Thyroid gland (tissue), 4 donors: ENCODE data around the gene CPNE4. TPM values are rescaled to one million over a fixed set of nuclear protein-coding genes. Genes with fewer than 3 reads are reported as not detected.

Experiments
- DNase-seq, 2 donors: peaks; one replicate each; pipeline ENCODE4 v3.0.0-alpha.2; 2019
- H3K27ac ChIP-seq, 3 donors: fragments of 200-600 bp; sonication (generic); 1 replicate in 2 of 3; 2 replicates in 1 of 3; pipeline ENCODE4 v1.5.1; 2016 to 2019; ENCODE audit warnings: mild to moderate bottlenecking in 1 of 3, moderate library complexity in 1 of 3
- H3K27me3 ChIP-seq: fragments of 200-600 bp; sonication (generic); one replicate; pipeline ENCODE4 v1.5.1; 2019
- H3K36me3 ChIP-seq, 2 donors: fragments of 200-600 bp; sonication (generic); one replicate each; pipeline ENCODE4 v1.5.1; 2016 to 2019
- H3K4me1 ChIP-seq, 2 donors: fragments of 200-600 bp; sonication (generic); one replicate each; pipeline ENCODE4 v1.5.1; 2017 to 2019
- H3K4me3 ChIP-seq, 3 donors: fragments of 200-600 bp; sonication (generic); replicated peaks in 1 of 3; 1 replicate in 2 of 3; 2 replicates in 1 of 3; pipeline ENCODE4 v1.5.1; 2016; ENCODE audit warnings: mild to moderate bottlenecking in 1 of 3
- H3K9me3 ChIP-seq: fragments of 200-600 bp; sonication (generic); one replicate; pipeline ENCODE4 v1.5.1; 2017
- CTCF ChIP-seq, 6 experiments: fragments of 200-600 bp in 3 of 6; fragments of 450-650 bp in 3 of 6; sonication (generic) in 3 of 6; IDR thresholded peaks; one replicate each; pipeline ENCODE4 v1.5.1; 2016 to 2019; ENCODE audit warnings: antibody characterized with exemption in 6 of 6, mild to moderate bottlenecking in 2 of 6, inconsistent platforms in 1 of 6, moderate library complexity in 1 of 6
- POLR2A ChIP-seq, 2 donors: fragments of 450-650 bp; IDR thresholded peaks; one replicate each; pipeline ENCODE4 v1.6.1; 2017; ENCODE audit warnings: antibody characterized with exemption in 2 of 2, mild to moderate bottlenecking in 2 of 2, moderate library complexity in 1 of 2
- WGBS, 2 donors: methylation state at CpG; one replicate each; pipeline ENCODE4 v1.1.5; 2017; 5-methylcytosine and 5-hydroxymethylcytosine counted together
- intact Hi-C: fragments of 100-400 bp; cut with DNase I; formaldehyde crosslinking; loops from one replicate; pipeline ENCODE4 v1.15.1; 2023
- total RNA-seq, 4 donors: library from RNA; depleted of rRNA; stranded (reverse); fragments of >200 nt; gene quantifications; one replicate each; pipeline ENCODE4 v1.2.3, GENCODE V29; 2016

The CPNE4 gene
- total RNA-seq, 4 donors from 2014 or later, result not detected

DNA sequence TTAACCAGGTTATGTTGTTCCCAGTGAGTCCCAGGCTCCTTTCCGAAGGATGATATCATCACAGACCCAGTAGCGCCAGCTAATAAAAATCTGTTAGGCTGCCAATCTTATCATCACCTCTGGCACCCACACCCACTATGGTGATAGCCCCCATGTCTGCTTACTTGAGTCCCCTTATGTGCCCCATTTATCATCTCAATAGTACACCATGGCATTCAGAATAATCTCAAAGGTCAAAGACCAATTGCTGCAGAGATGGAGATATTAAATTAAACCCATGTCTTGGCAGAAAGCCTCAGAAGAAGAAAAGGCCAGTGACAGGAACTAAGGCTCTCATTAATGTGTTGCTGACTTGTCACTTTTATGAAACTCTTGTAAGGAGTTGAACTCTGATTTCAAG is 32.8 kb downstream of the CPNE4 start:
- no peak overlapping the region for H3K4me3 ChIP-seq
- H3K9me3 ChIP-seq, result no peaks in the 10 kb centered on the region
- H3K36me3 ChIP-seq, result no peaks in the 10 kb centered on the region
- WGBS, 2 donors, result 86 to 89% methylated on average over 2 of the region's 2 CpGs
- H3K27me3 ChIP-seq, result no peaks in the 10 kb centered on the region
- no peak for TF ChIP-seq POLR2A (IDR thresholded peaks at IDR 0.05)
- no peak for TF ChIP-seq CTCF (IDR thresholded peaks at IDR 0.05)
- no peak for DNase-seq
- no peak overlapping the region for H3K27ac ChIP-seq
- no peaks in the 10 kb centered on the region for H3K4me1 ChIP-seq
- intact Hi-C loops, result no loop called here

DNA sequence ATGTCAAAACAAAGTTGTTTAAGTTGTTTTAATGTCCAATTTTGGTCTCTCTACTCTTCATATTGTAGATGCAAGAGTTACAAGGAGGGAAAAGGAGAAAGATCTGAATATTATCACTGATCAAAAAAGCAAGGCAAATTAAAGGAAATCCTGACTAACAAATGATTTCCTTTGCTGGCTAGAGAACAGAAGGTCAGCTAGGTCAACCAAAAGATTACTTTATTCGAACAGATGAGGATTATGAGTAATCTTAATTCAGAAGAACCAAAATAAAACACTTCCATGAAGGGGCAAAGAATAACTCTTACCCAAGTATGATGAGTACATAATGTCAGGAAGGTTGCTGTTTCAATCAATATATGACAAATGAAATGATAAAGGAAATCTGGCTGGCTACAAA is 33.8 kb downstream of the CPNE4 start:
- WGBS, 2 donors, result 52 to 76% methylated on average over 1 of the region's 1 CpG

GRCh38 chr3:131998027-131998426 is 36.8 kb downstream of the CPNE4 start:
- H3K9me3 ChIP-seq, result no peaks in the 10 kb centered on the region
- no peak for DNase-seq
- 50 to 59% methylated on average over 1 of the region's 1 CpG for WGBS, 2 donors
- H3K4me3 ChIP-seq, result no peak overlapping the region
- intact Hi-C loops, result no loop called here
- H3K36me3 ChIP-seq, result no peaks in the 10 kb centered on the region
- H3K4me1 ChIP-seq, result no peaks in the 10 kb centered on the region
- no peaks in the 10 kb centered on the region for H3K27me3 ChIP-seq
- no peak for TF ChIP-seq POLR2A (IDR thresholded peaks at IDR 0.05)
- TF ChIP-seq CTCF (IDR thresholded peaks at IDR 0.05), result no peak
- H3K27ac ChIP-seq, result no peak overlapping the region

More for the DNA sequence above, 33.8 kb downstream of the CPNE4 start:
- TF ChIP-seq POLR2A (IDR thresholded peaks at IDR 0.05), result no peak
- TF ChIP-seq CTCF (IDR thresholded peaks at IDR 0.05), result no peak
- intact Hi-C loops, result no loop called here
- no peaks in the 10 kb centered on the region for H3K36me3 ChIP-seq
- H3K9me3 ChIP-seq, result no peaks in the 10 kb centered on the region
- no peaks in the 10 kb centered on the region for H3K4me1 ChIP-seq
- no peak for DNase-seq
- no peak overlapping the region for H3K4me3 ChIP-seq
- no peaks in the 10 kb centered on the region for H3K27me3 ChIP-seq
- no peak overlapping the region for H3K27ac ChIP-seq

- Histone ChIP-seq H3K9me3 (no peaks in the 10 kb centered on the region), H3K27ac (no peak overlapping the region), H3K4me1 (no peaks in the 10 kb centered on the region), H3K36me3 (no peaks in the 10 kb centered on the region), H3K27me3 (no peaks in the 10 kb centered on the region), H3K4me3 (no peak overlapping the region)
- 77 to 85% methylated on average over 3 of the region's 3 CpGs for WGBS, 2 donors
- DNase-seq, result no peak
- TF ChIP-seq CTCF (IDR thresholded peaks at IDR 0.05), result no peak
- TF ChIP-seq POLR2A (IDR thresholded peaks at IDR 0.05), result no peak
- intact Hi-C loops, result no loop called here
Measured at GRCh38 chr3:131995891-131996290, 38.9 kb downstream of the CPNE4 start.

DNA sequence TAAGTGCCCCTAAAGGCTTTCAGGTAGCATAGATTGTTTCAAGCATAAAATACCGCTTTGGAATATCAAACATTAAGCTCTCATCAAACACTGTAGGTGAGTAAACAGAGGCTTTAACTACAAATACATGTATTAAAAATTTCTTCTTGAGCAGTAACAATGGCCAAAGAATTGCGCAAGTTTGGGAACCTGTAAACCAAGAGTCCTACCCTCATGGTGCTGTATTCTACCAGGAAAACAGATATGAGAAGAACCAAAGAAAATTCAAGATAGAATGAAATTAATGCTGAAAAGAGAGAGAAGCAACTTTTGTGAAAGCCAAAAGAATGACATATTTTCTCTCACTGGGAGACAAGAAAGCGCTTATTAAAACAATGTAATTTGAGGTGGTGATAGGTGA is 45.5 kb downstream of the CPNE4 start:
- no peak overlapping the region for H3K27ac ChIP-seq
- intact Hi-C loops, result no loop called here
- no peaks in the 10 kb centered on the region for H3K36me3 ChIP-seq
- no peaks in the 10 kb centered on the region for H3K9me3 ChIP-seq
- 94 to 97% methylated on average over 1 to 3 of the region's 3 CpGs for WGBS, 2 donors
- TF ChIP-seq CTCF (IDR thresholded peaks at IDR 0.05), result no peak
- TF ChIP-seq POLR2A (IDR thresholded peaks at IDR 0.05), result no peak
- no peaks in the 10 kb centered on the region for H3K27me3 ChIP-seq
- no peak for DNase-seq
- no peak overlapping the region for H3K4me3 ChIP-seq
- H3K4me1 ChIP-seq, result no peaks in the 10 kb centered on the region
